ENCODE measurements around the gene LIN37.
A peak's percentile ranks its signal among the peaks of the same experiment; 100 is the strongest.

The LIN37 gene

DNA sequence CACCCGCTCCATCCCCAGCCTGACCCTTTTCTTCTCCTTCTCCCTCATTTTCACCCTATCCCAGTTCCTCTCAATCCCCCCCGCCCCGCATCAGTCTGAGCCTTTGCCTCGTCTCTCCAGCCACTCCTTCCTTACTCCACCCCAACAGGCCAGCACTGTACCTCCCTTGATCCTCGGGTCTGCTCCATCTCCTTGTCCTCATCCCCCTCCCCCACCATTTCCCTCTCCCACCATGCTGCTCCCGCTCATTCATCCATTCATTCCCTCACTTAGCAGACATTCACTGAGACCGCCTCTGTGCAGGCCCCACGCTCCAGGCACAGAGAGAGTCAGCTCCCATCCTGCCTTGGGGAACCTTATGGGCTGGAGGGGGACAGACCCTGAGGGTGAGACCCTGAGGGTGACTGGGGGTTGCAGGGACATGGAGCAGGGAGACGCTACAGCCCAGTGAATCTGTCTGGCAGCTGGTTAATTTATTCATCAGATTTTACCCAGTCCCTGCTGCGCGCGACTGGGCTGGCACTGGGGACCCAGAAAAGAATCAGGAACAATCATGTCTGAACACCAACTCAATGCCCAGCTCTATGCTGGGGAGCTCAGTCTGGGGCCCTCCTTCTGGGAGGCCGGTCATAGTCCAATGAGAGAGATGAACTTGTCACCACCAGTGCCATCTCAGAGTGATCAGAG is 27.9 kb downstream of the LIN37 start:
- no peak for DNase-seq

- no peak for DNase-seq
These were observed 28.9 kb downstream of the LIN37 start for GRCh38 chr19:35777086-35777841.

DNA sequence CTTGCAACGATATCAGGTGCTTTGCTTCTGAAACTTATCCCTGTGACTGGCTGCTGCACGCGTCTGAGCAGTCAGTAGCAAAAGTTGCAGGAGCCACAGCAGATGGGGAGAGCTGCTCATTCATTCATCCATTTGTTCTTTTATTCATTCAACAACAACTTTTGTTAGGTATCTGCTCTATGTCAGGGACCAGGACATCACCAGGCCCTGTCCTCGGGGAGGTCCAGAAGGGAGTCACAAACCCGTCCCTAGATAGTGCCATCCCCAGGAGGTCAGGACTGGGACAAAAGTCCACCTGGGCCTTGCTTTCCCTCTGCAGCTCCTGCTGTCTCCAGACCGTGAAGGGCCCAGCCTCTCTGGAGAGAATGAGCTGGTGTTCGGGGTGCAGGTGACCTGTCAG is 29.6 kb downstream of the LIN37 start:
- DNase-seq: no peak

- DNase-seq: no peak
These were observed 30.7 kb downstream of the LIN37 start for GRCh38 chr19:35779033-35779432.

DNA sequence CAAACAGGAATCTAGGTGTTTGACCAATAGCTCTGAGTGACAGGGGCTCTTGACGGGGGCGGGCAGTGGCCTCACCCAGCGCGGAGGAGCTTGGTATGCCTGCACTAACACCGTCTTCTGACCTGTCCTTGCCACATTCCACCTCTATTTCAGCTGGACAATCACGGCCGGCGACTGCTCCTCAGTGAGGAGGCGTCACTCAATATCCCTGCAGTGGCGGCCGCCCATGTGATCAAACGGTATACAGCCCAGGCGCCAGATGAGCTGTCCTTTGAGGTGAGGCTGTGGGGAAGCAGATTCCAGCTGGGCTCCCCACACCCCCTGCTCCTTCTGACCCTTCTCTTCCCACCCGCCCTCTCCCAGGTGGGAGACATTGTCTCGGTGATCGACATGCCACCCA is 31.7 kb downstream of the LIN37 start:
- DNase-seq: no peak

DNA sequence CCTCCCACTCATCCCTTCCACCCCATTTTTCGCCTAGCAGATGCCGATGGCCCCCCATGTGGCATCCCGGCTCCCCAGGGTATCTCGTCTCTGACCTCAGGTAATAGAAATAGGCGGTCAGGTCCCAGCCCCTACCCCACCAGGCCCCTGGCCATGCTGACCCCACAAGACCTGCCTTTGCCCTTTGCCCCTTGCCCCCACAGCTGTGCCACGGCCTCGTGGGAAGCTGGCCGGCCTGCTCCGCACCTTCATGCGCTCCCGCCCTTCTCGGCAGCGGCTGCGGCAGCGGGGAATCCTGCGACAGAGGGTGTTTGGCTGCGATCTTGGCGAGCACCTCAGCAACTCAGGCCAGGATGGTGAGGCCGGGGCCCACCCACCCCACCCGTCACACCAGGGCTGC is 32.3 kb downstream of the LIN37 start:
- no peak for DNase-seq

DNA sequence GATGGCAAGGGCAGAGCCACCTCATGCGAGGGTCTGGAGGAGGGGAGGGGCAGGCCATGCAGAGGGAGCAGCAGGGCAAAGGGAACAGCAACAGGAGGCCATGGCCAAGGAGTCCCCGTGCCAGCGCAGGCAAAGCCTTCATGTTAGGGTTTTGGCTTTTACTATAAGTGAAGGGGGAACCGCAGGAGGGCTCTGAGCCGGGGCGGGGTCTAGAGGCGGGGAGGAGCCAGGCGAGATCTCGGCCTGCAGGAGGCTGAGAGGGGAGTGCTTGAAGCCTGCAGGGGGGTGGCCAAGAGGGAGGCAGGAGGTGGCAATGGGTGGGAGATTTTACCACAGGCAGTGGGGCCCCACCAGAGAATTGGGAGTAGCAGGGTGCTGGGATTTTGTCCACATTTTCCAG is 33.3 kb downstream of the LIN37 start:
- no peak for DNase-seq

GRCh38 chr19:35782589-35782988 is 34.2 kb downstream of the LIN37 start:
- DNase-seq: no peak

- DNase-seq: no peak
These were observed 35.4 kb downstream of the LIN37 start for GRCh38 chr19:35783469-35784434.

DNA sequence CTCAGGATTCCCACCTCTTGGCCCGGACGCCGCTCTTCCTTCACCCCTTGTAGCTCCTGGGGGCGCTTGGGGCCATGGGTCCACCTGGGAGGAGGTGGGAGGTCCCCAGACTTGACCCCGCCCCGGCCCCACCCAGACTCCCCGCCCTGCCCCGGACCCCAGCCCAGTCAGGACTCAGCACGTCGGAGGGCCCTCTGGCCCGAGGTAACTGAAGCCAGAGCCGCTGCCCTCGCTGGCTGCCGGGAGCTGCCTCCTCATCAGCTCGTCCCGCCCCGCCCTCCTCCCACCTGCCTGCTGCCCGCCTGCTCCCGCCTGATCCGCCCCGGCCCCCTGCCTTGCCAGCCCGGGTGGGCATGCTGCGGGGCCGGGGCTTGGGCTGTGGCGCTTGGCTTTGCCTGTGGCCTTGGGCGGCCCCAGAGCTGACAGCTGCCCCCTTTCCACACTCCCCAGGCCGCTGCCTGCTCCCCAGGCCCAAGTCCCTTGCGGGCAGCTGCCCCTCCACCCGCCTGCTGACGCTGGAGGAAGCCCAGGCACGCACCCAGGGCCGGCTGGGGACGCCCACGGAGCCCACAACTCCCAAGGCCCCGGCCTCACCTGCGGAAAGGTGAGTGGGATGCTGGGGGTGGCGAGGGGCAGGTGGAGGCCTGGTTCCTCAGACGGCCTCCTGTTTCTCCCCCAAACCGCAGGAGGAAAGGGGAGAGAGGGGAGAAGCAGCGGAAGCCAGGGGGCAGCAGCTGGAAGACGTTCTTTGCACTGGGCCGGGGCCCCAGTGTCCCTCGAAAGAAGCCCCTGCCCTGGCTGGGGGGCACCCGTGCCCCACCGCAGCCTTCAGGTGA is 36.3 kb downstream of the LIN37 start:
- DNase-seq: no peak

- no peak for DNase-seq
These were observed 36.9 kb downstream of the LIN37 start for GRCh38 chr19:35785339-35785627.

DNA sequence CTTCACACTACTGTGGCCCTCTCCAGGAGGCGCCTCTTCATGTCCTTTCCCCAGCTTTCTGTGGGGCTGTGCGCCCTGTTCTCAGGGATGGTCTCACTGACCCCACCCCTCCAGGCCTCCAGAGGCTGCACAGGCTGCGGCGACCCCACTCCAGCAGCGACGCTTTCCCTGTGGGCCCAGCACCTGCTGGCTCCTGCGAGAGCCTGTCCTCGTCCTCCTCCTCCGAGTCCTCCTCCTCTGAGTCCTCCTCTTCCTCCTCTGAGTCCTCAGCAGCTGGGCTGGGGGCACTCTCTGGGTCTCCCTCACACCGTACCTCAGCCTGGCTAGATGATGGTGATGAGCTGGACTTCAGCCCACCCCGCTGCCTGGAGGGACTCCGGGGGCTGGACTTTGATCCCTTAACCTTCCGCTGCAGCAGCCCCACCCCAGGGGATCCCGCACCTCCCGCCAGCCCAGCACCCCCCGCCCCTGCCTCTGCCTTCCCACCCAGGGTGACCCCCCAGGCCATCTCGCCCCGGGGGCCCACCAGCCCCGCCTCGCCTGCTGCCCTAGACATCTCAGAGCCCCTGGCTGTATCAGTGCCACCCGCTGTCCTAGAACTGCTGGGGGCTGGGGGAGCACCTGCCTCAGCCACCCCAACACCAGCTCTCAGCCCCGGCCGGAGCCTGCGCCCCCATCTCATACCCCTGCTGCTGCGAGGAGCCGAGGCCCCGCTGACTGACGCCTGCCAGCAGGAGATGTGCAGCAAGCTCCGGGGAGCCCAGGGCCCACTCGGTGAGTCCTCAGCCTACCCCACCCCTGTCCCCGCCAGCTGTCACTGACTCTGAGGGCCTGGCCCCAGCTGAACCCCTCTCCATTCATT is 38.2 kb downstream of the LIN37 start:
- no peak for DNase-seq

GRCh38 chr19:35787227-35787799 is 38.9 kb downstream of the LIN37 start:
- DNase-seq: no peak

- no peak for DNase-seq
These were observed 40.0 kb downstream of the LIN37 start for GRCh38 chr19:35788205-35788960.

DNA sequence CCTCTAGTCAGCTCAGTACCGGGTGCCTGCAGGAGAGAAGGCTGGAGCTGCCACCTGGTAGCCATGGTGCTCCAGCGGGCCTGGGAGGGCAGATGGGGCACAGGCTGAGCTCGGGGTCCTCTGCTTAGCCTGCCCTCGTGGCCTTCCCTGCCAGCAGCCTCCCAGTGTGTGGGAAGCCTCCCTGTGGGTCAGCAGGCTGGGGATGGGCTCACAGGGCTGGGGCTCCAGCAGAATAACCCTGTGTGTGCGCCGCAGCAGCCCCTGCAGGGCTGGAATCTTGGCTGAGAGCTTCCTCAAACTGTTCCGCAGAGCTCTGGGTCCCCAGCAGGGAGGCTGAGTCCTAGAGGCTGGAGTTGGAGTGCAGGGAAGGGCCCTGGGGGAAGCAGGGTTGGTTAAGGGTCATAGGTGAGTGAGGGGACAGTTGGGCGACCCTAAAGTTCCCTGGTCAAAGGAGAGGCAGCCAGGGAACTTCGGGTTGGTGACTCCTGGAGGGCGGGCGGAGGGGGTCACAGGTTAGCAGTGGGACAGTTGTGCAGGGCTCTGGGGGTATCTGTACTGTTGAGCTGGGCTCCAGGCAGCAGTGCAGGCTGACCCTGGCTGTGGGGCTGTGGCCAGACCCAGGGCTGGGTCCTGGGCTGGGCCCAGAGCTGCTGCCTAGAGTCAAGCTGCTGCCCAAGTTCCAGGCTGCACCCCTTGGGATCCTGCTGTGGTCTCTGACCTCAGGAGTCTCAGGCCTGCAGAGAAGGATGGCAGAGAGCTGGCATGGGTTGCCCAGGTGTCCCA is 41.0 kb downstream of the LIN37 start:
- DNase-seq: no peak

DNA sequence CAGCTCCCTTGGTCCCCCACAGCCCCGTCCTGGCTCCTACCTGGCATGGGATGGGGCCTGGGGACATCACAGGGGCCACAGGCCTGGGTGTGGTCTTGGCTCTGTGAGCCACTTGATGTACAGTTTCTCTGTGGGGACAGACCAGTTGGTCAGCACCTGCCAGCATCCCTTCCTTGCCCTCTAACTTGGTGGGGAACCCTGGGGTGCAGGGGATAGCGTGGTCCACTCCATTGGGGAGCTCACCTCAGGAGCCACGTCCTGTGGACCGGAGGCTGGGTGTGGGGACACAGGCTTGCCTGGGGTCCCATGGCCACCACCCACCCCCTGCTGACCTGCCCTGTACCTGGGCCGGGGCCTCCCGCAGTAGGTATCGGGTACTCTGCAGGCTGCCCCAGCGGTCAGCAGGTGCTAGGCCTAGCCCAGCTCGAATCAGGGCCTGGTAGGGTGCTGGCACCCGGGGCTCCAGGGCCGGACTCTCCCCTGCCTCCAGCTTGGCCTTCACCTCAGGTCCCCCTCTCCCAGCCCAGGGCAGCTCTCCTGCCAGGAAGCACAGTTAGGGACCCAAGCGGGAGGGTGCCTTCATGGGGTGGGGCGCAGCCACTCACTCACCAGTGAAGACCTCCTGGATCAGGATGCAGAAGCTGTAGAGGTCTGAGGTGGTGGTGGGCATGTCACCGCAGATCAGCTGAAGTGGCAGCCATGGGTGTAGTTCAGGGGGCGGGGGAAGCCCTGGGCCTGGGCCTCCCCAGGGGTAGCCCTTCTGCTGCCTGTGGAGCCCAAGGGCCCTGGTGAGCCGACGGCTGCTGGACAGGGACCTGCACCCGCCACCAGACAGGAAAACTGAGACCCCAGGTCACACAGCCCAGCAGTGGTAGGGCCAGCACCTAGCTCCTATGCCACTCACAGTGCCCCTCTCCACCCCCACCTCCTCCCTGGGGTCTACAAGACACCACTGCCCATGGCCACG is 41.9 kb downstream of the LIN37 start:
- DNase-seq: no peak

DNA sequence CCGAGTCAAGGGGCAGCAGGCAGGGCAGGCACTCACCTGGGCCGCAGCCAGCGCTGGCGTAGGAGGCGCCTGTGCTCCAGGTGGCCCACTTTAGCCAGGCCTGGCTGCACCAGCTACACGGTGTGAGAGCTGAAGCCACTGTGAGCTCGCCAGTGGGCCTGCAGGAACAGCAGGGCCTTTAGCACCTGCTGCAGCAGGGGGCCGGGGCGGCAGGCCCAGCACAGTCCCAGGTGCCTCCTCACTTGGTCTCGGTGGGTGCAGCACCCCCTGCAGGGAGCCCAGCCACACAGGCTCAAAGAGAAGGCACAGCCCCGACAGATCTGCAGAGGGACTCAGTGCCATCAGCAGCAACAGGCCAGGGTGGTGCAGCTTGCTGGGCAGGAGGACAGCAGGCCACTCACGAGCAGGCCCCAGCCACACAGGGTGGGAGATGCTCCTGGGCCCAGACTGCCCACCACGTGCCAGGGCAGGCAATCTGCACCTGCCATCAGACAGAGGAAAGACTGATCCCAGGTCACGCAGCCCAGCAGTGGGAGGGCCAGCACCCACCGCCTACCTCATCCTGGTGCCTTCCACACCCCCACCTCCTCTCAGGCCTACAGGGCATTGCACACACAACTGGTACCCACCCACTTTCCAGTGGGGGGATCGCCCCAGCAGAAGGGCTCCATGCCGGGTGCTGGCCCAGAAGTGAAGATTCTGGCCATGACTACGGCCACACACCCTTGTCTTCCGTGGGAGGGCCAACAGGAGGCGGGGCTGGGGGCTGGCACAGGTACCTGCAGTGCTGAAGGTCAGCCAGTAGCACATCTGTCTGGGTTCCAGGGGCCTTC is 42.8 kb downstream of the LIN37 start:
- DNase-seq: peak; percentile 20
